OCI-LY1 (cell line): ENCODE measurements around the gene NT5DC2.

Source experiments
- EZH2 ChIP-seq: fragments of 200-600 bp; sonication (generic), shearing (Covaris generic); IDR thresholded peaks from 2 replicates; pipeline ENCODE4 v1.8.0; 2017; ENCODE audit warnings: borderline replicate concordance, mixed run types, mild to moderate bottlenecking, antibody characterized with exemption, low read length, moderate library complexity, mixed read lengths
- TF ChIP-seq, protein P1 (sequence below): fragments of 200-600 bp; sonication (generic), shearing (Covaris generic); IDR thresholded peaks from 2 replicates; pipeline ENCODE4 v1.5.1; 2017; ENCODE audit warnings: mild to moderate bottlenecking, antibody characterized with exemption, low read length, moderate library complexity, mixed read lengths

DNA sequence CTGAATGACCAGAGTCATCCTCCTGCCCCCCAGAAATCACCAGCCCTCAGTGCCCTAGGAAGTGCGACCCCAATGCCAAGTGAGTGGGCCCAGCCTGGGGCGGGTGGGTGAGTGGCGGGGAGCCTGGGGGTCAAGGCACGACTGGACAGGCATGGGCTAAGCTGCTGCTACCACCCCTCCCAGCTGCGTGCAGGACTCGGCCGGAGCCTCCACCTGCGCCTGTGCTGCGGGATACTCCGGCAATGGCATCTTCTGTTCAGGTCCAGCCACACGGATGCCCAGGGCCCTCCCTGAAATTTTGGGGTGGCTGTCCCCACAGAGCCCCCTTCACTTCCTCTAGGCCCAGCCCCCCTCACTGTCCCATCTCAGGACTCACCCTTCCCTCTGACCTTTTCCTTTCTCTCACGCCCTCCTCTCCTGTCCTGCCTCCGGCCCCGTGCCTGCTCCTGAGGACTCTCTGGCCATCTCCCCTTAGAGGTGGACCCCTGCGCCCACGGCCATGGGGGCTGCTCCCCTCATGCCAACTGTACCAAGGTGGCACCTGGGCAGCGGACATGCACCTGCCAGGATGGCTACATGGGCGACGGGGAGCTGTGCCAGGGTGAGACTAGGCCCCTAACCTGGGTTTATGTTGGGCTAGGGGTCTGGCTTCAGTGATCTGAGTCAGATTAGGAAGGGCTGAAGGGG lies 17.0 kb downstream of the NT5DC2 start:
- TF ChIP-seq, protein P1, sequence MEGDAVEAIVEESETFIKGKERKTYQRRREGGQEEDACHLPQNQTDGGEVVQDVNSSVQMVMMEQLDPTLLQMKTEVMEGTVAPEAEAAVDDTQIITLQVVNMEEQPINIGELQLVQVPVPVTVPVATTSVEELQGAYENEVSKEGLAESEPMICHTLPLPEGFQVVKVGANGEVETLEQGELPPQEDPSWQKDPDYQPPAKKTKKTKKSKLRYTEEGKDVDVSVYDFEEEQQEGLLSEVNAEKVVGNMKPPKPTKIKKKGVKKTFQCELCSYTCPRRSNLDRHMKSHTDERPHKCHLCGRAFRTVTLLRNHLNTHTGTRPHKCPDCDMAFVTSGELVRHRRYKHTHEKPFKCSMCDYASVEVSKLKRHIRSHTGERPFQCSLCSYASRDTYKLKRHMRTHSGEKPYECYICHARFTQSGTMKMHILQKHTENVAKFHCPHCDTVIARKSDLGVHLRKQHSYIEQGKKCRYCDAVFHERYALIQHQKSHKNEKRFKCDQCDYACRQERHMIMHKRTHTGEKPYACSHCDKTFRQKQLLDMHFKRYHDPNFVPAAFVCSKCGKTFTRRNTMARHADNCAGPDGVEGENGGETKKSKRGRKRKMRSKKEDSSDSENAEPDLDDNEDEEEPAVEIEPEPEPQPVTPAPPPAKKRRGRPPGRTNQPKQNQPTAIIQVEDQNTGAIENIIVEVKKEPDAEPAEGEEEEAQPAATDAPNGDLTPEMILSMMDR, result no peak
- TF ChIP-seq EZH2, result no peak
